ENCODE results near the gene C16orf87.

DNA sequence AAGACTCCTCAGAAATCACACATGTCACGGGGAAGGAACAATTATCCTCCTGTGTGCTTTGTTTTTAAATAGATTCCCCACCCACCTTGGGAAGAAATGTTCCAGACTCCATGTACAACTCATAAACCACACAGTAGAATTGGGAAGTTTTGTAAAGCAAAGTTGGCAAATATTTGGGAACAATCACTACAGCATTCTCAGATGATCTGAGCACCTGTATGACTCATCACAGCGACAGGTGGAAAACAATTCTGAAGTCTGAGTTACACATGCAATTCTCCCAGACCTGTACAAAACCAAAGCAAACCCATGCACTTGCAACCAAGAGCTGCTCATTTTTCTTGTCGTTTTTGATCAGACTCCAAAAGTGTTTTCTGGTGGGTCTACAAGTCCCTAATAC is 68.4 kb downstream of the C16orf87 start:
- TF ChIP-seq, protein P1, sequence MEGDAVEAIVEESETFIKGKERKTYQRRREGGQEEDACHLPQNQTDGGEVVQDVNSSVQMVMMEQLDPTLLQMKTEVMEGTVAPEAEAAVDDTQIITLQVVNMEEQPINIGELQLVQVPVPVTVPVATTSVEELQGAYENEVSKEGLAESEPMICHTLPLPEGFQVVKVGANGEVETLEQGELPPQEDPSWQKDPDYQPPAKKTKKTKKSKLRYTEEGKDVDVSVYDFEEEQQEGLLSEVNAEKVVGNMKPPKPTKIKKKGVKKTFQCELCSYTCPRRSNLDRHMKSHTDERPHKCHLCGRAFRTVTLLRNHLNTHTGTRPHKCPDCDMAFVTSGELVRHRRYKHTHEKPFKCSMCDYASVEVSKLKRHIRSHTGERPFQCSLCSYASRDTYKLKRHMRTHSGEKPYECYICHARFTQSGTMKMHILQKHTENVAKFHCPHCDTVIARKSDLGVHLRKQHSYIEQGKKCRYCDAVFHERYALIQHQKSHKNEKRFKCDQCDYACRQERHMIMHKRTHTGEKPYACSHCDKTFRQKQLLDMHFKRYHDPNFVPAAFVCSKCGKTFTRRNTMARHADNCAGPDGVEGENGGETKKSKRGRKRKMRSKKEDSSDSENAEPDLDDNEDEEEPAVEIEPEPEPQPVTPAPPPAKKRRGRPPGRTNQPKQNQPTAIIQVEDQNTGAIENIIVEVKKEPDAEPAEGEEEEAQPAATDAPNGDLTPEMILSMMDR (conservative IDR thresholded peaks at IDR 0.05) = no peak
- TF ChIP-seq EZH2 (IDR thresholded peaks at IDR 0.05; ENCODE audit: low read depth) = no peak

Data from PC-9 (cell line).